Measurements from ENCODE around the gene RIN1.

GRCh38 chr11:66328302-66329144 lies 7.7 kb downstream of the RIN1 start:
- TF ChIP-seq CTCF (IDR thresholded peaks at IDR 0.05) = peak; percentile 91 to 98 (median 95)
- peak in 1 of 2 donors; percentile 17 for TF ChIP-seq POLR2A (IDR thresholded peaks at IDR 0.05)

All from uterus (tissue), 2 donors.